Stimulated activated naive CD8-positive, alpha-beta T cell treated with anti-CD3 and anti-CD28 coated beads, Interleukin-15, amount 100 ng/mL, for 72 hours (primary cell): Measurements from ENCODE around the gene DDAH2.

Experiments used
- ATAC-seq: fragments of 150-1000 bp; cut with Tn5 transposase; 2 replicates; pipeline ENCODE4 v1.10.0; 2021; ENCODE audit warnings: mild to moderate bottlenecking, moderate library complexity
- DNase-seq, 2 donors: peaks; one replicate each; pipeline ENCODE4 v3.0.0; 2021 to 2022
- H3K27ac Mint-ChIP-seq, 2 donors: one replicate each; pipeline ENCODE4 v1.8.0; 2022; ENCODE audit warnings: mild to moderate bottlenecking in 2 of 2, mixed read lengths in 2 of 2, moderate library complexity in 2 of 2
- H3K27me3 Mint-ChIP-seq: one replicate; pipeline ENCODE4 v1.8.0; 2022; ENCODE audit warnings: mixed read lengths
- H3K4me1 Mint-ChIP-seq: one replicate; pipeline ENCODE4 v1.8.0; 2022; ENCODE audit warnings: mild to moderate bottlenecking, mixed read lengths
- H3K4me3 Mint-ChIP-seq, 2 donors: one replicate each; pipeline ENCODE4 v1.8.0; 2022; ENCODE audit warnings: mild to moderate bottlenecking in 2 of 2, mixed read lengths in 2 of 2, moderate library complexity in 1 of 2
- H3K9me3 Mint-ChIP-seq, 2 donors: one replicate each; pipeline ENCODE4 v1.8.0; 2022; ENCODE audit warnings: mixed read lengths in 2 of 2

Gene DDAH2

GRCh38 chr6:31739639-31740396, 10.7 kb upstream of the DDAH2 start, which contains the start of gene MSH5:
TSS of gene MSH5 (plus strand) at chr6:31740005. CDS start at chr6:31740467, 462 bp downstream.
- Mint-ChIP-seq H3K4me1 (peaks cover 52% of the 10 kb centered on the region), H3K4me3 (peak within 1 kb of the TSS; percentile 95 to 97), H3K27ac (peak within 1 kb of the TSS; percentile 92 to 94), H3K27me3 (no peaks in the 10 kb centered on the region), H3K9me3 (no peaks in the 10 kb centered on the region)
- peak; percentile 85 for ATAC-seq
- DNase-seq, result peak; percentile 94 to 97

- DNase-seq, result peak; percentile 47 to 71
- ATAC-seq, result peak; percentile 32
- no peaks in the 10 kb centered on the region for H3K27me3 Mint-ChIP-seq
- H3K4me3 Mint-ChIP-seq, result peak overlapping the region; percentile 95 to 97
- peak overlapping the region; percentile 76 to 94 for H3K27ac Mint-ChIP-seq
- H3K4me1 Mint-ChIP-seq, result peaks cover 66% of the 10 kb centered on the region
- no peaks in the 10 kb centered on the region for H3K9me3 Mint-ChIP-seq
These were observed 9.2 kb upstream of the DDAH2 start for GRCh38 chr6:31737991-31738979.

- no peak for DNase-seq
- Mint-ChIP-seq H3K4me1 (peaks cover 70% of the 10 kb centered on the region), H3K4me3 (peak overlapping the region; percentile 95 to 97), H3K27ac (peak overlapping the region; percentile 36 to 94), H3K27me3 (no peaks in the 10 kb centered on the region), H3K9me3 (no peaks in the 10 kb centered on the region)
- no peak for ATAC-seq
These were observed 8.4 kb upstream of the DDAH2 start for GRCh38 chr6:31737315-31737990.

GRCh38 chr6:31736768-31737314, 7.7 kb upstream of the DDAH2 start:
- H3K27ac Mint-ChIP-seq, result peak overlapping the region; percentile 94
- H3K4me3 Mint-ChIP-seq, result peak overlapping the region; percentile 95 to 97
- no peak for ATAC-seq
- no peaks in the 10 kb centered on the region for H3K27me3 Mint-ChIP-seq
- DNase-seq, result no peak
- peaks cover 74% of the 10 kb centered on the region for H3K4me1 Mint-ChIP-seq
- no peaks in the 10 kb centered on the region for H3K9me3 Mint-ChIP-seq

- ATAC-seq, result peak; percentile 76
- Mint-ChIP-seq H3K4me1 (peaks cover 70% of the 10 kb centered on the region), H3K9me3 (no peaks in the 10 kb centered on the region), H3K4me3 (peak within 1 kb of the TSS; percentile 95 to 97), H3K27ac (peak within 1 kb of the TSS; percentile 94), H3K27me3 (no peaks in the 10 kb centered on the region)
- peak; percentile 66 to 90 for DNase-seq
These were observed 7.1 kb upstream of the DDAH2 start, which contains the start of gene CLIC1 for GRCh38 chr6:31736021-31736767. TSS of gene CLIC1 (minus strand) at chr6:31736530. CDS start at chr6:31736300, 230 bp downstream.

GRCh38 chr6:31734821-31735406, 5.8 kb upstream of the DDAH2 start:
- Mint-ChIP-seq H3K27ac (peak overlapping the region; percentile 94), H3K9me3 (no peaks in the 10 kb centered on the region), H3K4me1 (peaks cover 72% of the 10 kb centered on the region), H3K27me3 (no peaks in the 10 kb centered on the region), H3K4me3 (peak overlapping the region; percentile 95 to 97)
- ATAC-seq (peak; percentile 55), DNase-seq (peak; percentile 36 to 71)

- peak overlapping the region; percentile 69 to 86 for H3K27ac Mint-ChIP-seq
- no peaks in the 10 kb centered on the region for H3K27me3 Mint-ChIP-seq
- peak overlapping the region; percentile 95 to 97 for H3K4me3 Mint-ChIP-seq
- ATAC-seq (no peak), DNase-seq (no peak)
- H3K9me3 Mint-ChIP-seq, result no peaks in the 10 kb centered on the region
- peaks cover 72% of the 10 kb centered on the region for H3K4me1 Mint-ChIP-seq
These were observed 5.2 kb upstream of the DDAH2 start for GRCh38 chr6:31734247-31734820.

- Mint-ChIP-seq H3K9me3 (no peaks in the 10 kb centered on the region), H3K27ac (peak overlapping the region; percentile 35 to 74), H3K27me3 (no peaks in the 10 kb centered on the region), H3K4me3 (peak overlapping the region; percentile 50 to 95), H3K4me1 (peaks cover 72% of the 10 kb centered on the region)
- no peak for DNase-seq
- no peak for ATAC-seq
These were observed 4.6 kb upstream of the DDAH2 start for GRCh38 chr6:31733734-31734133.

- H3K27me3 Mint-ChIP-seq, result no peaks in the 10 kb centered on the region
- DNase-seq, result no peak
- no peaks in the 10 kb centered on the region for H3K9me3 Mint-ChIP-seq
- H3K27ac Mint-ChIP-seq, result no peak overlapping the region
- H3K4me3 Mint-ChIP-seq, result no peak overlapping the region
- ATAC-seq, result no peak
- H3K4me1 Mint-ChIP-seq, result peaks cover 72% of the 10 kb centered on the region
These were observed 2.9 kb upstream of the DDAH2 start for GRCh38 chr6:31732029-31732428.

- Mint-ChIP-seq H3K27ac (peak overlapping the region in 1 of 2 donors; percentile 42), H3K9me3 (no peaks in the 10 kb centered on the region), H3K4me1 (peaks cover 81% of the 10 kb centered on the region), H3K27me3 (no peaks in the 10 kb centered on the region), H3K4me3 (peak overlapping the region; percentile 89)
- ATAC-seq (no peak), DNase-seq (no peak)
These were observed 1.6 kb upstream of the DDAH2 start for GRCh38 chr6:31730631-31731086.

GRCh38 chr6:31729979-31730630, 1.0 kb upstream of the DDAH2 start:
- Mint-ChIP-seq H3K9me3 (no peaks in the 10 kb centered on the region), H3K4me1 (peaks cover 82% of the 10 kb centered on the region), H3K4me3 (peak overlapping the region; percentile 89), H3K27ac (peak overlapping the region; percentile 64 to 69), H3K27me3 (no peaks in the 10 kb centered on the region)
- ATAC-seq (peak; percentile 71), DNase-seq (peak; percentile 70 to 74)

- DNase-seq, result peak; percentile 77 to 79
- Mint-ChIP-seq H3K9me3 (no peaks in the 10 kb centered on the region), H3K27me3 (no peaks in the 10 kb centered on the region), H3K27ac (peak overlapping the region; percentile 45 to 47), H3K4me1 (peaks cover 81% of the 10 kb centered on the region), H3K4me3 (peak overlapping the region; percentile 89)
- peak; percentile 83 for ATAC-seq
These were observed 448 bp upstream of the DDAH2 start for GRCh38 chr6:31729515-31729978.
